ENCODE measurements around the gene MAGI1. TPM values are rescaled to one million over a fixed set of nuclear protein-coding genes. Genes with fewer than 3 reads are reported as not detected.

Gene MAGI1
- total and polyA plus RNA-seq, 4 donors: 5.0 to 69.2 (median 28.5) TPM

- Histone ChIP-seq H3K4me3 (ENCODE audit: low read length in 2 of 2) (no peak overlapping the region), H3K27ac (ENCODE audit: low read depth in 1 of 2, low read length in 2 of 2) (no peak overlapping the region), H3K27me3 (ENCODE audit: control insufficient read depth in 1 of 2, insufficient read depth in 2 of 2, low read length in 1 of 2) (no peaks in the 10 kb centered on the region), H3K9me3 (ENCODE audit: control insufficient read depth, low read length) (no peaks in the 10 kb centered on the region), H3K4me1 (ENCODE audit: control insufficient read depth in 1 of 2, insufficient read depth in 2 of 2, low read length in 2 of 2) (no peaks in the 10 kb centered on the region), H3K36me3 (ENCODE audit: control insufficient read depth in 1 of 2, insufficient read depth in 2 of 2, low read length in 1 of 2) (no peaks in the 10 kb centered on the region)
- no peak for ATAC-seq (ENCODE audit: low FRiP score)
- 90 to 93% methylated on average over 9 of the region's 9 CpGs for WGBS, 2 donors
- no peak for DNase-seq
- intact Hi-C loops (cut with DNase I): no loop called here
Observed at GRCh38 chr3:65761446-65762234, 277.1 kb downstream of the MAGI1 start.

GRCh38 chr3:65758876-65759598 is 279.7 kb downstream of the MAGI1 start:
- Histone ChIP-seq H3K27ac (ENCODE audit: low read depth in 1 of 2, low read length in 2 of 2) (no peak overlapping the region), H3K4me3 (ENCODE audit: low read length in 2 of 2) (no peak overlapping the region), H3K27me3 (ENCODE audit: control insufficient read depth in 1 of 2, insufficient read depth in 2 of 2, low read length in 1 of 2) (no peaks in the 10 kb centered on the region), H3K36me3 (ENCODE audit: control insufficient read depth in 1 of 2, insufficient read depth in 2 of 2, low read length in 1 of 2) (no peaks in the 10 kb centered on the region), H3K9me3 (ENCODE audit: control insufficient read depth, low read length) (no peaks in the 10 kb centered on the region), H3K4me1 (ENCODE audit: control insufficient read depth in 1 of 2, insufficient read depth in 2 of 2, low read length in 2 of 2) (no peaks in the 10 kb centered on the region)
- no peak for DNase-seq
- intact Hi-C loops (cut with DNase I): no loop called here
- ATAC-seq (ENCODE audit: low FRiP score): no peak
- WGBS, 2 donors: 68 to 81% methylated on average over 3 of the region's 3 CpGs

GRCh38 chr3:65758438-65758837 is 280.3 kb downstream of the MAGI1 start:
- DNase-seq (no peak), ATAC-seq (ENCODE audit: low FRiP score) (no peak)
- no peaks in the 10 kb centered on the region for H3K27me3 ChIP-seq (ENCODE audit: control insufficient read depth in 1 of 2, insufficient read depth in 2 of 2, low read length in 1 of 2)
- 59 to 68% methylated on average over 5 of the region's 5 CpGs for WGBS, 2 donors
- no peaks in the 10 kb centered on the region for H3K9me3 ChIP-seq (ENCODE audit: control insufficient read depth, low read length)
- H3K36me3 ChIP-seq (ENCODE audit: control insufficient read depth in 1 of 2, insufficient read depth in 2 of 2, low read length in 1 of 2): no peaks in the 10 kb centered on the region
- H3K4me1 ChIP-seq (ENCODE audit: control insufficient read depth in 1 of 2, insufficient read depth in 2 of 2, low read length in 2 of 2): no peaks in the 10 kb centered on the region
- no peak overlapping the region for H3K27ac ChIP-seq (ENCODE audit: low read depth in 1 of 2, low read length in 2 of 2)
- H3K4me3 ChIP-seq (ENCODE audit: low read length in 2 of 2): no peak overlapping the region
- intact Hi-C loops (cut with DNase I): no loop called here

GRCh38 chr3:65752636-65753035 is 286.1 kb downstream of the MAGI1 start:
- Histone ChIP-seq H3K36me3 (ENCODE audit: control insufficient read depth in 1 of 2, insufficient read depth in 2 of 2, low read length in 1 of 2) (no peaks in the 10 kb centered on the region), H3K27ac (ENCODE audit: low read depth in 1 of 2, low read length in 2 of 2) (no peak overlapping the region), H3K4me3 (ENCODE audit: low read length in 2 of 2) (no peak overlapping the region), H3K27me3 (ENCODE audit: control insufficient read depth in 1 of 2, insufficient read depth in 2 of 2, low read length in 1 of 2) (no peaks in the 10 kb centered on the region), H3K4me1 (ENCODE audit: control insufficient read depth in 1 of 2, insufficient read depth in 2 of 2, low read length in 2 of 2) (no peaks in the 10 kb centered on the region), H3K9me3 (ENCODE audit: control insufficient read depth, low read length) (no peaks in the 10 kb centered on the region)
- no peak for DNase-seq
- WGBS, 2 donors: 63 to 83% methylated on average over 1 of the region's 1 CpG
- no peak for ATAC-seq (ENCODE audit: low FRiP score)
- intact Hi-C loops (cut with DNase I): no loop called here

- ATAC-seq (ENCODE audit: low FRiP score): no peak
- Histone ChIP-seq H3K9me3 (ENCODE audit: control insufficient read depth, low read length) (no peaks in the 10 kb centered on the region), H3K27me3 (ENCODE audit: control insufficient read depth in 1 of 2, insufficient read depth in 2 of 2, low read length in 1 of 2) (no peaks in the 10 kb centered on the region), H3K4me3 (ENCODE audit: low read length in 2 of 2) (no peak overlapping the region), H3K36me3 (ENCODE audit: control insufficient read depth in 1 of 2, insufficient read depth in 2 of 2, low read length in 1 of 2) (no peaks in the 10 kb centered on the region), H3K27ac (ENCODE audit: low read depth in 1 of 2, low read length in 2 of 2) (no peak overlapping the region), H3K4me1 (ENCODE audit: control insufficient read depth in 1 of 2, insufficient read depth in 2 of 2, low read length in 2 of 2) (no peaks in the 10 kb centered on the region)
- intact Hi-C loops (cut with DNase I): no loop called here
- WGBS, 2 donors: 65 to 78% methylated on average over 5 of the region's 5 CpGs
- peak in 1 of 2 donors; percentile 75 for DNase-seq
Observed at GRCh38 chr3:65751123-65751700, 287.5 kb downstream of the MAGI1 start.

- no peaks in the 10 kb centered on the region for H3K27me3 ChIP-seq (ENCODE audit: control insufficient read depth in 1 of 2, insufficient read depth in 2 of 2, low read length in 1 of 2)
- H3K4me1 ChIP-seq (ENCODE audit: control insufficient read depth in 1 of 2, insufficient read depth in 2 of 2, low read length in 2 of 2): no peaks in the 10 kb centered on the region
- H3K4me3 ChIP-seq (ENCODE audit: low read length in 2 of 2): no peak overlapping the region
- DNase-seq (no peak), ATAC-seq (ENCODE audit: low FRiP score) (no peak)
- 86 to 87% methylated on average over 1 of the region's 1 CpG for WGBS, 2 donors
- no peaks in the 10 kb centered on the region for H3K36me3 ChIP-seq (ENCODE audit: control insufficient read depth in 1 of 2, insufficient read depth in 2 of 2, low read length in 1 of 2)
- no peaks in the 10 kb centered on the region for H3K9me3 ChIP-seq (ENCODE audit: control insufficient read depth, low read length)
- H3K27ac ChIP-seq (ENCODE audit: low read depth in 1 of 2, low read length in 2 of 2): no peak overlapping the region
- intact Hi-C loops (cut with DNase I): no loop called here
Observed at GRCh38 chr3:65749066-65749465, 289.7 kb downstream of the MAGI1 start.

- no peak for ATAC-seq (ENCODE audit: low FRiP score)
- no peak overlapping the region for H3K27ac ChIP-seq (ENCODE audit: low read depth in 1 of 2, low read length in 2 of 2)
- no peak for DNase-seq
- H3K4me1 ChIP-seq (ENCODE audit: control insufficient read depth in 1 of 2, insufficient read depth in 2 of 2, low read length in 2 of 2): no peaks in the 10 kb centered on the region
- 96 to 99% methylated on average over 1 of the region's 1 CpG for WGBS, 2 donors
- H3K36me3 ChIP-seq (ENCODE audit: control insufficient read depth in 1 of 2, insufficient read depth in 2 of 2, low read length in 1 of 2): no peaks in the 10 kb centered on the region
- no peak overlapping the region for H3K4me3 ChIP-seq (ENCODE audit: low read length in 2 of 2)
- H3K9me3 ChIP-seq (ENCODE audit: control insufficient read depth, low read length): no peaks in the 10 kb centered on the region
- H3K27me3 ChIP-seq (ENCODE audit: control insufficient read depth in 1 of 2, insufficient read depth in 2 of 2, low read length in 1 of 2): no peaks in the 10 kb centered on the region
- intact Hi-C loops (cut with DNase I): no loop called here
Observed at GRCh38 chr3:65748326-65748725, 290.4 kb downstream of the MAGI1 start.

- Histone ChIP-seq H3K9me3 (ENCODE audit: control insufficient read depth, low read length) (no peaks in the 10 kb centered on the region), H3K4me1 (ENCODE audit: control insufficient read depth in 1 of 2, insufficient read depth in 2 of 2, low read length in 2 of 2) (no peaks in the 10 kb centered on the region), H3K4me3 (ENCODE audit: low read length in 2 of 2) (no peak overlapping the region), H3K36me3 (ENCODE audit: control insufficient read depth in 1 of 2, insufficient read depth in 2 of 2, low read length in 1 of 2) (no peaks in the 10 kb centered on the region), H3K27ac (ENCODE audit: low read depth in 1 of 2, low read length in 2 of 2) (no peak overlapping the region), H3K27me3 (ENCODE audit: control insufficient read depth in 1 of 2, insufficient read depth in 2 of 2, low read length in 1 of 2) (no peaks in the 10 kb centered on the region)
- DNase-seq: no peak
- no peak for ATAC-seq (ENCODE audit: low FRiP score)
- 87 to 90% methylated on average over 4 of the region's 4 CpGs for WGBS, 2 donors
- intact Hi-C loops (cut with DNase I): no loop called here
Observed at GRCh38 chr3:65746848-65747247, 291.9 kb downstream of the MAGI1 start.
